Ovary (tissue), 9 donors: ENCODE results near the gene GABRD. TPM values are rescaled to one million over a fixed set of nuclear protein-coding genes. Genes with fewer than 3 reads are reported as not detected.

Experiments used
- DNase-seq, 5 donors: peaks; one replicate each; pipeline ENCODE4 v3.0.0-alpha.2; 2019 to 2020
- H3K27ac ChIP-seq, 2 donors: fragments of 200-600 bp; one replicate each; pipeline versions ENCODE4 v1.5.1 to v1.8.0; 2019 to 2022
- H3K27me3 ChIP-seq: fragments of 200-600 bp; one replicate; pipeline ENCODE4 v1.8.0; 2022
- H3K36me3 ChIP-seq: fragments of 200-600 bp; sonication (generic); one replicate; pipeline ENCODE4 v1.5.1; 2019
- H3K4me1 ChIP-seq: one replicate; pipeline ENCODE4 v1.8.1; 2013; ENCODE audit warnings: mild to moderate bottlenecking, moderate library complexity; ENCODE audit not compliant: insufficient read depth
- H3K4me3 ChIP-seq: fragments of 200-600 bp; sonication (generic); one replicate; pipeline ENCODE4 v1.5.1; 2017
- H3K9me3 ChIP-seq, 2 donors: fragments of 200-600 bp in 1 of 2; sonication (generic) in 1 of 2; one replicate each; pipeline versions ENCODE4 v1.5.1 to v1.8.1; 2013 to 2019; ENCODE audit warnings: mild to moderate bottlenecking in 1 of 2, moderate library complexity in 1 of 2
- CTCF ChIP-seq, 3 donors: fragments of 450-650 bp in 2 of 3; fragments of 200-600 bp in 1 of 3; IDR thresholded peaks; one replicate each; pipeline versions ENCODE4 v1.5.1 to v1.8.0; 2016 to 2022; ENCODE audit warnings: antibody characterized with exemption in 3 of 3, mild to moderate bottlenecking in 1 of 3
- EP300 ChIP-seq: sonication (generic); formaldehyde crosslinking; IDR thresholded peaks from one replicate; pipeline ENCODE4 v1.6.1; 2017; ENCODE audit warnings: antibody characterized with exemption
- POLR2A ChIP-seq: fragments of 450-650 bp; IDR thresholded peaks from one replicate; pipeline ENCODE4 v1.6.1; 2017; ENCODE audit warnings: antibody characterized with exemption, mild to moderate bottlenecking, moderate library complexity
- WGBS, 3 donors: extraction: QIAGEN DNeasy Blood & Tissue Kit in 1 of 3; methylation state at CpG; one replicate each; pipeline versions ENCODE4 v1.1.5 to v1.1.7; 2013 to 2017; 5-methylcytosine and 5-hydroxymethylcytosine counted together
- intact Hi-C, 4 donors: fragments of 100-400 bp; cut with DNase I; formaldehyde crosslinking; loops; one replicate each; pipeline versions ENCODE4 v1.11.0 to v1.15.1; 2022 to 2023
- polyA plus RNA-seq, 2 donors: library from polyadenylated mRNA; stranded (reverse); fragments of 200-250 nt in 1 of 2; fragments of 350-450 nt in 1 of 2; fragmentation: Illumina TruSeq in 1 of 2; extraction: RNeasy Lipid Tissue Mini Kit (QIAGEN cat#74804) in 1 of 2; gene quantifications; one replicate each; pipeline ENCODE4 v1.2.3, GENCODE V29; 2013 to 2014
- total RNA-seq, 7 donors: library from RNA; depleted of rRNA in 2 of 7; stranded (reverse); fragments of >200 nt in 2 of 7; fragmentation: NEBNext Ultra II Directional in 3 of 7; extraction: Animal tissue kit (Norgen Biotek cat#: 25700) in 3 of 7; gene quantifications; one replicate each; pipeline versions ENCODE4 v1.1.0 to v1.2.4, GENCODE V29; 2016 to 2023
- donor health status: DM: no; HTN: no; CAD: no; lungs with moderate emphysema.
- donor health status: DM: no; HTN: no; CAD: no.
- donor health status: Bipolar disorder and iron deficiency.
- donor health status: DM: yes; HTN: yes; CAD: no.
- donor health status: DM: no; HTN: no; CAD: no.
- donor health status: DM: yes; HTN: yes; CAD: no.

GABRD gene
- total and polyA plus RNA-seq, 9 donors = 0.13 to 0.40 (median 0.33) TPM; not detected in 6

GRCh38 chr1:2072891-2073290 lies 53.7 kb downstream of the GABRD start:
- WGBS, 3 donors = 76 to 83% (median 82%) methylated on average over 14 of the region's 14 CpGs
- Histone ChIP-seq H3K4me1 (no peaks in the 10 kb centered on the region), H3K36me3 (no peaks in the 10 kb centered on the region), H3K9me3 (peaks cover 0 to 4% of the 10 kb centered on the region in 2 donors), H3K4me3 (no peak overlapping the region), H3K27me3 (no peaks in the 10 kb centered on the region), H3K27ac (no peak overlapping the region)
- DNase-seq = no peak
- TF ChIP-seq POLR2A (no peak), EP300 (no peak), CTCF (IDR thresholded peaks at IDR 0.05) (no peak)
- intact Hi-C loops = no loop called here

GRCh38 chr1:2073382-2074230 lies 54.5 kb downstream of the GABRD start:
- no peaks in the 10 kb centered on the region for H3K27me3 ChIP-seq
- H3K36me3 ChIP-seq = no peaks in the 10 kb centered on the region
- no peaks in the 10 kb centered on the region for H3K4me1 ChIP-seq
- DNase-seq = no peak
- no peak overlapping the region for H3K4me3 ChIP-seq
- TF ChIP-seq CTCF (IDR thresholded peaks at IDR 0.05) (no peak), EP300 (no peak), POLR2A (no peak)
- intact Hi-C loops = no loop called here
- no peak overlapping the region for H3K27ac ChIP-seq
- WGBS, 3 donors = 13 to 15% (median 15%) methylated on average over 59 of the region's 59 CpGs
- peaks cover 0 to 4% of the 10 kb centered on the region in 2 donors for H3K9me3 ChIP-seq

GRCh38 chr1:2074396-2074795 lies 55.3 kb downstream of the GABRD start:
- 50 to 72% (median 51%) methylated on average over 19 of the region's 19 CpGs for WGBS, 3 donors
- H3K27me3 ChIP-seq = no peaks in the 10 kb centered on the region
- no peak overlapping the region for H3K4me3 ChIP-seq
- no peak for DNase-seq
- intact Hi-C loops = no loop called here
- H3K36me3 ChIP-seq = no peaks in the 10 kb centered on the region
- H3K27ac ChIP-seq = no peak overlapping the region
- peaks cover 0 to 6% of the 10 kb centered on the region in 2 donors for H3K9me3 ChIP-seq
- no peaks in the 10 kb centered on the region for H3K4me1 ChIP-seq
- no peak for TF ChIP-seq CTCF (IDR thresholded peaks at IDR 0.05)
- no peak for TF ChIP-seq EP300
- no peak for TF ChIP-seq POLR2A

- Histone ChIP-seq H3K27ac (no peak overlapping the region), H3K36me3 (no peaks in the 10 kb centered on the region), H3K4me1 (no peaks in the 10 kb centered on the region), H3K27me3 (no peaks in the 10 kb centered on the region), H3K4me3 (no peak overlapping the region), H3K9me3 (peaks cover 0 to 10% of the 10 kb centered on the region in 2 donors)
- intact Hi-C loops = no loop called here
- WGBS, 3 donors = 65 to 78% (median 66%) methylated on average over 38 of the region's 38 CpGs
- no peak for DNase-seq
- TF ChIP-seq POLR2A = no peak
- TF ChIP-seq EP300 = no peak
- TF ChIP-seq CTCF (IDR thresholded peaks at IDR 0.05) = no peak
Observed at GRCh38 chr1:2074944-2075740, 56.0 kb downstream of the GABRD start.
